Iris pigment epithelial cell (primary cell): ENCODE measurements around the gene ZFYVE9.
A peak's percentile ranks its signal among the peaks of the same experiment; 100 is the strongest.
"Not testable (repeated sequence)": the region's sequence is repeated elsewhere in the genome, so short reads cannot be mapped to it uniquely, and the experiment has no call there.

Source experiments
- DNase-seq: peaks from one replicate; pipeline ENCODE4 v3.0.0-alpha.2; 2011; ENCODE audit warnings: low read depth

ZFYVE9 gene

GRCh38 chr1:52190500-52191252 lies 48.8 kb downstream of the ZFYVE9 start:
- no peak for DNase-seq

- no peak for DNase-seq
Measured at GRCh38 chr1:52191395-52191965, 49.6 kb downstream of the ZFYVE9 start.

- no peak for DNase-seq
Measured at GRCh38 chr1:52192024-52192423, 50.1 kb downstream of the ZFYVE9 start.

GRCh38 chr1:52192436-52192835 lies 50.5 kb downstream of the ZFYVE9 start:
- no peak for DNase-seq

GRCh38 chr1:52193985-52194384 lies 52.1 kb downstream of the ZFYVE9 start:
- DNase-seq = no peak

- peak; percentile 69 for DNase-seq
Measured at GRCh38 chr1:52195161-52195560, 53.3 kb downstream of the ZFYVE9 start.

- peak; percentile 37 for DNase-seq
Measured at GRCh38 chr1:52203935-52204625, 62.2 kb downstream of the ZFYVE9 start.

- peak; percentile 39 for DNase-seq
Measured at GRCh38 chr1:52204696-52205095, 62.8 kb downstream of the ZFYVE9 start.

- not testable (repeated sequence) for DNase-seq
Measured at GRCh38 chr1:52206686-52207085, 64.8 kb downstream of the ZFYVE9 start.

GRCh38 chr1:52209429-52209828 lies 67.5 kb downstream of the ZFYVE9 start:
- no peak for DNase-seq

- DNase-seq = no peak
Measured at GRCh38 chr1:52210044-52210443, 68.2 kb downstream of the ZFYVE9 start.

- no peak for DNase-seq
Measured at GRCh38 chr1:52216907-52217458, 75.1 kb downstream of the ZFYVE9 start.

- no peak for DNase-seq
Measured at GRCh38 chr1:52225174-52225573, 83.3 kb downstream of the ZFYVE9 start.

GRCh38 chr1:52229494-52229893 lies 87.6 kb downstream of the ZFYVE9 start:
- no peak for DNase-seq

GRCh38 chr1:52233463-52233862 lies 91.6 kb downstream of the ZFYVE9 start:
- no peak for DNase-seq

- DNase-seq = no peak
Measured at GRCh38 chr1:52234014-52234413, 92.1 kb downstream of the ZFYVE9 start.

- DNase-seq = no peak
Measured at GRCh38 chr1:52234708-52235107, 92.8 kb downstream of the ZFYVE9 start.

- peak; percentile 20 for DNase-seq
Measured at GRCh38 chr1:52235646-52236045, 93.8 kb downstream of the ZFYVE9 start.

GRCh38 chr1:52237430-52237829 lies 95.5 kb downstream of the ZFYVE9 start:
- DNase-seq = peak; percentile 91

- peak; percentile 65 for DNase-seq
Measured at GRCh38 chr1:52238474-52238873, 96.6 kb downstream of the ZFYVE9 start.

GRCh38 chr1:52238887-52239707 lies 97.2 kb downstream of the ZFYVE9 start:
- DNase-seq = peak; percentile 60

- DNase-seq = no peak
Measured at GRCh38 chr1:52239708-52240001, 97.8 kb downstream of the ZFYVE9 start.
